ENCODE measurements around the gene CDH13. TPM values are rescaled to one million over a fixed set of nuclear protein-coding genes. Genes with fewer than 3 reads are reported as not detected.

CDH13 gene
- total and polyA plus RNA-seq, 2 donors (not counting 3 experiments of a cell fraction or from before 2014, with no cell fraction given): 96.6 to 124 TPM

DNA sequence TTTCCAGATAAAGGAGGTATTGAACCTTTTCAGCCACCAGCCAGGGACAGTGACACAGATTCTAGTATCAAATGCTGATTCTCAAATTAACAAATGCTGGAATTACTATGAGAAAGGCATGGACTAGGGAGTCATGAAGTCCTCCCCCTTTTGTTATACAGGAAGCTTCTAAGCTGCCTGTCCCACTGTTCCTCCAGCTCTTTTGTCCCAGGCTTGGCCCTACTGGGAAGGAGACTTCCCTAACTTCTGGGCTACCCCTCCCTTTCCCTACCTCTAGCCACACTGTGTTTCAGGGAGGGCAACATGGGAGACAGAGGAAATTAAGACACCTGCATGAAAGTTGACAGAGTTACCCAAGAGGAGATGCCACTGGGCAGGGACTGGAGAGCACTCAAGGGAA is 192.5 kb downstream of the CDH13 start:
- Histone ChIP-seq H2AFZ (ENCODE audit: low read depth, low read length) (no peak overlapping the region), H3K4me1 (ENCODE audit: control insufficient read depth, extremely low read depth, insufficient read depth, low read length) (peaks cover 9% of the 10 kb centered on the region), H3K9me1 (replicated peaks; ENCODE audit: control insufficient read depth, extremely low read depth, insufficient read depth, low read length) (no peaks in the 10 kb centered on the region), H3K4me3 (replicated peaks in 1 of 3; ENCODE audit: insufficient read depth in 1 of 3, low read depth in 1 of 3, low read length in 3 of 3) (no peak overlapping the region), H3K4me2 (ENCODE audit: insufficient read depth, low read length) (no peak overlapping the region), H3K27ac (ENCODE audit: insufficient read depth, low read depth, low read length) (no peak overlapping the region), H3K9me3 (replicated peaks; ENCODE audit: control insufficient read depth, insufficient read depth, low read length) (no peaks in the 10 kb centered on the region), H3K9ac (replicated peaks; ENCODE audit: extremely low read depth, insufficient read depth, low read length) (no peak overlapping the region), H3K36me3 (ENCODE audit: control insufficient read depth in 2 of 2, extremely low read depth in 1 of 2, insufficient read depth in 2 of 2, low read length in 2 of 2) (no peaks in the 10 kb centered on the region), H3K27me3 (ENCODE audit: control insufficient read depth in 2 of 2, insufficient read depth in 2 of 2, low read length in 2 of 2) (no peaks in the 10 kb centered on the region), H3K79me2 (ENCODE audit: control insufficient read depth, insufficient read depth, low read length) (no peaks in the 10 kb centered on the region), H4K20me1 (replicated peaks; ENCODE audit: control insufficient read depth, extremely low read depth, insufficient read depth, low read length) (no peaks in the 10 kb centered on the region)
- CTCF ChIA-PET: no interaction called here
- dilution Hi-C loops (cut with MboI; ENCODE audit: extremely low pct_ligation_motif_present, low sequenced_read_pairs): no loop called here
- POLR2A ChIA-PET: no interaction called here
- no TSS peak for BruUV-seq (replicated peaks)
- FAIRE-seq (no peak), DNase-seq (ENCODE audit: low read depth, low spot score) (no peak)
- intact Hi-C loops (cut with micrococcal nuclease): loop anchor here (10.0 kb wide), 1 partner anchor 246 kb away; no protein-coding TSS in a partner anchor
- TF ChIP-seq POLR2AphosphoS5 (IDR thresholded peaks at IDR 0.05; ENCODE audit: insufficient read depth, low read depth, low read length) (no peak), MYC (IDR thresholded peaks at IDR 0.05; ENCODE audit: low read depth, low read length) (no peak), POLR2A (IDR thresholded peaks at IDR 0.05; ENCODE audit: low read depth, low read length) (no peak)
- TF ChIP-seq, protein P1, sequence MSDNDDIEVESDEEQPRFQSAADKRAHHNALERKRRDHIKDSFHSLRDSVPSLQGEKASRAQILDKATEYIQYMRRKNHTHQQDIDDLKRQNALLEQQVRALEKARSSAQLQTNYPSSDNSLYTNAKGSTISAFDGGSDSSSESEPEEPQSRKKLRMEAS (IDR thresholded peaks at IDR 0.05; ENCODE audit: insufficient read depth, insufficient read length): no peak

DNA sequence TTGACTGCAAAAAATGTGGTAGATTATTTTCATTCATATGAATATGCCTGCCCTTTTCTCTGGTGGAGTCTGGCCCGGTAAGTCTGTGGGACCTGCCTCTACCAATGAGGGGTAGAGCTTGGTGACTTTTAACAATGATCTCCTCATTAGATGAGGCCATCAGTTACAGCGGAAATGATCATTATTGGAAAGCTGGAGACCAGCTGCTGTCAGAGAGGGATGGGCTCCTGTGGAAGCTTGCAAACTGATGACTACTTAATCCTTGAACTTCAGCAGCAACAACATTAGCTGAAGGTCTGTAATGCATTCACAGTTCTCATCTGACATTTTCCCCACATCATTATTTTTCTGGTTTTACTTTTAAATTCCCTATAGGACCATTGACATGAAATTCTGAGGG is 194.1 kb downstream of the CDH13 start:
- Histone ChIP-seq H3K36me3 (ENCODE audit: control insufficient read depth in 2 of 2, extremely low read depth in 1 of 2, insufficient read depth in 2 of 2, low read length in 2 of 2) (no peaks in the 10 kb centered on the region), H3K4me1 (ENCODE audit: control insufficient read depth, extremely low read depth, insufficient read depth, low read length) (no peaks in the 10 kb centered on the region), H3K9me3 (replicated peaks; ENCODE audit: control insufficient read depth, insufficient read depth, low read length) (no peaks in the 10 kb centered on the region), H4K20me1 (replicated peaks; ENCODE audit: control insufficient read depth, extremely low read depth, insufficient read depth, low read length) (no peaks in the 10 kb centered on the region), H2AFZ (ENCODE audit: low read depth, low read length) (no peak overlapping the region), H3K27ac (ENCODE audit: insufficient read depth, low read depth, low read length) (no peak overlapping the region), H3K4me3 (replicated peaks in 1 of 3; ENCODE audit: insufficient read depth in 1 of 3, low read depth in 1 of 3, low read length in 3 of 3) (no peak overlapping the region), H3K27me3 (ENCODE audit: control insufficient read depth in 2 of 2, insufficient read depth in 2 of 2, low read length in 2 of 2) (no peaks in the 10 kb centered on the region), H3K9ac (replicated peaks; ENCODE audit: extremely low read depth, insufficient read depth, low read length) (no peak overlapping the region), H3K9me1 (replicated peaks; ENCODE audit: control insufficient read depth, extremely low read depth, insufficient read depth, low read length) (no peaks in the 10 kb centered on the region), H3K4me2 (ENCODE audit: insufficient read depth, low read length) (no peak overlapping the region), H3K79me2 (ENCODE audit: control insufficient read depth, insufficient read depth, low read length) (no peaks in the 10 kb centered on the region)
- DNase-seq (ENCODE audit: low read depth, low spot score) (no peak), FAIRE-seq (no peak)
- dilution Hi-C loops (cut with MboI; ENCODE audit: extremely low pct_ligation_motif_present, low sequenced_read_pairs): no loop called here
- no TSS peak for BruUV-seq (replicated peaks)
- TF ChIP-seq, protein P1 (IDR thresholded peaks at IDR 0.05; ENCODE audit: insufficient read depth, insufficient read length): no peak
- no peak for TF ChIP-seq MYC (IDR thresholded peaks at IDR 0.05; ENCODE audit: low read depth, low read length)
- no peak for TF ChIP-seq POLR2AphosphoS5 (IDR thresholded peaks at IDR 0.05; ENCODE audit: insufficient read depth, low read depth, low read length)
- no peak for TF ChIP-seq GATA2 (IDR thresholded peaks at IDR 0.05; ENCODE audit: insufficient read depth, insufficient read length, low read depth, low read length)
- no peak for TF ChIP-seq POLR2A (IDR thresholded peaks at IDR 0.05; ENCODE audit: low read depth, low read length)
- TF ChIP-seq, protein P2, sequence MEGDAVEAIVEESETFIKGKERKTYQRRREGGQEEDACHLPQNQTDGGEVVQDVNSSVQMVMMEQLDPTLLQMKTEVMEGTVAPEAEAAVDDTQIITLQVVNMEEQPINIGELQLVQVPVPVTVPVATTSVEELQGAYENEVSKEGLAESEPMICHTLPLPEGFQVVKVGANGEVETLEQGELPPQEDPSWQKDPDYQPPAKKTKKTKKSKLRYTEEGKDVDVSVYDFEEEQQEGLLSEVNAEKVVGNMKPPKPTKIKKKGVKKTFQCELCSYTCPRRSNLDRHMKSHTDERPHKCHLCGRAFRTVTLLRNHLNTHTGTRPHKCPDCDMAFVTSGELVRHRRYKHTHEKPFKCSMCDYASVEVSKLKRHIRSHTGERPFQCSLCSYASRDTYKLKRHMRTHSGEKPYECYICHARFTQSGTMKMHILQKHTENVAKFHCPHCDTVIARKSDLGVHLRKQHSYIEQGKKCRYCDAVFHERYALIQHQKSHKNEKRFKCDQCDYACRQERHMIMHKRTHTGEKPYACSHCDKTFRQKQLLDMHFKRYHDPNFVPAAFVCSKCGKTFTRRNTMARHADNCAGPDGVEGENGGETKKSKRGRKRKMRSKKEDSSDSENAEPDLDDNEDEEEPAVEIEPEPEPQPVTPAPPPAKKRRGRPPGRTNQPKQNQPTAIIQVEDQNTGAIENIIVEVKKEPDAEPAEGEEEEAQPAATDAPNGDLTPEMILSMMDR (IDR thresholded peaks at IDR 0.05; ENCODE audit: extremely low read depth in 1 of 2, insufficient read depth in 1 of 2, low read depth in 1 of 2, low read length in 2 of 2): no peak
- TF ChIP-seq FOS (IDR thresholded peaks at IDR 0.05; ENCODE audit: borderline replicate concordance, insufficient read depth, low read length): no peak
- TF ChIP-seq EZH2 (IDR thresholded peaks at IDR 0.05; ENCODE audit: borderline replicate concordance, low read depth, low read length, severe bottlenecking): no peak
- TF ChIP-seq JUN (IDR thresholded peaks at IDR 0.05; ENCODE audit: borderline replicate concordance, insufficient read depth, insufficient read length, low read depth): no peak
- CTCF ChIA-PET: no interaction called here
- intact Hi-C loops (cut with micrococcal nuclease): no loop called here
- POLR2A ChIA-PET: no interaction called here

All from endothelial cell of umbilical vein (primary cell).